WERI-Rb-1 (cell line): Measurements from ENCODE around the gene CMC1.

Experiments used
- DNase-seq: peaks from one replicate; pipeline ENCODE4 v3.0.0-alpha.2; 2020
- H3K27ac ChIP-seq: fragments of 250-450 bp; sonication (Bioruptor Pico); 2 replicates; pipeline ENCODE4 v1.5.1; 2020; ENCODE audit warnings: mild to moderate bottlenecking, moderate library complexity
- H3K27me3 ChIP-seq: fragments of 250-450 bp; sonication (Bioruptor Pico); 2 replicates; pipeline ENCODE4 v1.5.1; 2021; ENCODE audit warnings: mild to moderate bottlenecking, low read depth, moderate library complexity; ENCODE audit not compliant: insufficient read depth, severe bottlenecking
- H3K36me3 ChIP-seq: fragments of 250-450 bp; sonication (Bioruptor Pico); 2 replicates; pipeline ENCODE4 v1.5.1; 2020; ENCODE audit warnings: mild to moderate bottlenecking, moderate library complexity
- H3K4me3 ChIP-seq: 2 replicates; pipeline ENCODE4 v1.5.1; 2011; ENCODE audit warnings: low read depth, mild to moderate bottlenecking, control low read depth, low read length
- H3K9me3 ChIP-seq: fragments of 250-450 bp; sonication (Bioruptor Pico); 2 replicates; pipeline ENCODE4 v1.5.1; 2021; ENCODE audit warnings: mild to moderate bottlenecking, moderate library complexity; ENCODE audit not compliant: severe bottlenecking
- CTCF ChIP-seq: IDR thresholded peaks from 2 replicates; pipeline ENCODE4 v1.5.1; 2011; ENCODE audit warnings: low read depth, mild to moderate bottlenecking, control low read depth, inconsistent platforms, low read length

Gene CMC1

GRCh38 chr3:28322464-28322863, 81.0 kb downstream of the CMC1 start:
- H3K4me3 ChIP-seq: no peak overlapping the region
- no peak for DNase-seq
- H3K27ac ChIP-seq: no peak overlapping the region
- H3K9me3 ChIP-seq: no peaks in the 10 kb centered on the region
- no peaks in the 10 kb centered on the region for H3K27me3 ChIP-seq
- H3K36me3 ChIP-seq: peaks cover 20% of the 10 kb centered on the region
- no peak for TF ChIP-seq CTCF

- TF ChIP-seq CTCF: no peak
- Histone ChIP-seq H3K27me3 (no peaks in the 10 kb centered on the region), H3K36me3 (peaks cover 20% of the 10 kb centered on the region), H3K27ac (no peak overlapping the region), H3K9me3 (no peaks in the 10 kb centered on the region), H3K4me3 (no peak overlapping the region)
- DNase-seq: no peak
Observed at GRCh38 chr3:28326458-28326926, 85.1 kb downstream of the CMC1 start.

GRCh38 chr3:28328188-28329151, 87.1 kb downstream of the CMC1 start:
- H3K9me3 ChIP-seq: no peaks in the 10 kb centered on the region
- peaks cover 20% of the 10 kb centered on the region for H3K36me3 ChIP-seq
- no peak for TF ChIP-seq CTCF
- no peaks in the 10 kb centered on the region for H3K27me3 ChIP-seq
- no peak overlapping the region for H3K27ac ChIP-seq
- no peak overlapping the region for H3K4me3 ChIP-seq
- DNase-seq: no peak

GRCh38 chr3:28334552-28334951, 93.1 kb downstream of the CMC1 start:
- DNase-seq: no peak
- no peak for TF ChIP-seq CTCF
- peaks cover 17% of the 10 kb centered on the region for H3K36me3 ChIP-seq
- no peaks in the 10 kb centered on the region for H3K27me3 ChIP-seq
- no peak overlapping the region for H3K27ac ChIP-seq
- no peak overlapping the region for H3K4me3 ChIP-seq
- H3K9me3 ChIP-seq: no peaks in the 10 kb centered on the region

- no peak for TF ChIP-seq CTCF
Observed at GRCh38 chr3:28335246-28335645, 93.8 kb downstream of the CMC1 start.

More at GRCh38 chr3:28335246-28335645, 93.8 kb downstream of the CMC1 start:
- Histone ChIP-seq H3K27ac (no peak overlapping the region), H3K4me3 (no peak overlapping the region), H3K36me3 (peaks cover 20% of the 10 kb centered on the region), H3K9me3 (no peaks in the 10 kb centered on the region), H3K27me3 (no peaks in the 10 kb centered on the region)
- DNase-seq: no peak
